ENCODE results near the gene ZDHHC8.

The ZDHHC8 gene

DNA sequence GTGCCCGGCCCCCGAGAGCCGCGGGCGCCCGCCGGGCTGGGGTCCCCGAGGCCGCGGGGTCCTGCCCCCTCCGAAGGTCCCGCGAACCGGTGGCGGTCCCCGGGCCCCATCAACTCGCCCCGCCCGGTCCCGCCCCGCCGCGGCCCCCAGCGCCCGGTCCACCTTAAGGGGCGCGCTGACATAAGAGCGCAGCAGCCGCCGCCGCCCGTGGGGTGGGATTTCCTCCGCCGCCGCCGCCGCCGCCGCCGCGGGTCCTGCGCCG, at the start of gene ZDHHC8:
ZDHHC8 (plus strand) TSS at position 208 of the 262 bp plus-strand sequence. CDS start 144 bp downstream, outside the sequence.
- TF ChIP-seq, protein P1, sequence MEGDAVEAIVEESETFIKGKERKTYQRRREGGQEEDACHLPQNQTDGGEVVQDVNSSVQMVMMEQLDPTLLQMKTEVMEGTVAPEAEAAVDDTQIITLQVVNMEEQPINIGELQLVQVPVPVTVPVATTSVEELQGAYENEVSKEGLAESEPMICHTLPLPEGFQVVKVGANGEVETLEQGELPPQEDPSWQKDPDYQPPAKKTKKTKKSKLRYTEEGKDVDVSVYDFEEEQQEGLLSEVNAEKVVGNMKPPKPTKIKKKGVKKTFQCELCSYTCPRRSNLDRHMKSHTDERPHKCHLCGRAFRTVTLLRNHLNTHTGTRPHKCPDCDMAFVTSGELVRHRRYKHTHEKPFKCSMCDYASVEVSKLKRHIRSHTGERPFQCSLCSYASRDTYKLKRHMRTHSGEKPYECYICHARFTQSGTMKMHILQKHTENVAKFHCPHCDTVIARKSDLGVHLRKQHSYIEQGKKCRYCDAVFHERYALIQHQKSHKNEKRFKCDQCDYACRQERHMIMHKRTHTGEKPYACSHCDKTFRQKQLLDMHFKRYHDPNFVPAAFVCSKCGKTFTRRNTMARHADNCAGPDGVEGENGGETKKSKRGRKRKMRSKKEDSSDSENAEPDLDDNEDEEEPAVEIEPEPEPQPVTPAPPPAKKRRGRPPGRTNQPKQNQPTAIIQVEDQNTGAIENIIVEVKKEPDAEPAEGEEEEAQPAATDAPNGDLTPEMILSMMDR (IDR thresholded peaks at IDR 0.05), result no peak
- no peak for DNase-seq (ENCODE audit: low spot score)
- Histone ChIP-seq H3K4me3 (peak within 1 kb of the TSS; percentile 100), H3K27ac (peak within 1 kb of the TSS; percentile 85 to 99)

DNA sequence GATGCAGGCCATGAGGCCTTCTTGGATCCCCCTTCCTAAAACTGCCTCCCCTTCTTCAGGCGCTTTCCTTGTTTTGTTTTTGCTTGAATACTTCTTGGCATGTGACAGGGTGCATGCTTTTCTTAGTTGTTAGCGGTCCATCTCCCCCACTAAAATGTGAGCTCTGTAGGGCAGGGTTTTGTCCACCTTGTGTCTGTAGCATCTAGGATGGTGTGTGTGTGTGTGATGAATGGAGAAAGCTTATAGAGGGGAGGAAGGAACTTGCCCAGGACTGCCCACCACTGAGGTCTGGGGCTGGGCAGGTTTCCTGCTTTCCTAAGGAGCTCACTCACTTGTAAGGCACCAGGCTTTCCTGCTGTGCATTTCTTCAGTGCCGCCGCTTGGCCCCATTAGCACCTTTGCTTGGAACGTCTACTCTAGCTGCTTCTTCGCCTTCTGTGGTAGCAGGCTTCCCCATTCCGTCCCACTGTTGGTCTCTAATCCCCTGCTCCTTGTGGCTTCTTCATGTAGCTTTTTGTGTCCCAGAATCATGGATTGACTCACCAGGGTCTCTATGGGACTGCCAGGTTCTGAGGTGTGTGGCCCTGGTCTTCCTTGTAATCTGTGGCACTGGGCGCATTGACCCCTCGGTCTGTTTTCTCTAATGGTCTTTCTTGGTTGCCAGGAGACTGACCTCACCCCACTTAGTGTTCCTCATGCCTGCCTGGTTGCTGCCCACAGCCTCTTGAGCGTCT, 48.3 kb upstream of the ZDHHC8 start:
- Histone ChIP-seq H3K27ac (no peak overlapping the region), H3K4me3 (no peak overlapping the region)
- no peak for DNase-seq (ENCODE audit: low spot score)
- TF ChIP-seq, protein P1 (IDR thresholded peaks at IDR 0.05), result no peak

- H3K27ac ChIP-seq, result no peak overlapping the region
Measured at GRCh38 chr22:20083891-20084546, 47.6 kb upstream of the ZDHHC8 start.

GRCh38 chr22:20084547-20085413, 46.8 kb upstream of the ZDHHC8 start:
- DNase-seq (ENCODE audit: low spot score), result no peak
- H3K4me3 ChIP-seq, result no peak overlapping the region
- TF ChIP-seq, protein P1 (IDR thresholded peaks at IDR 0.05), result no peak
- H3K27ac ChIP-seq, result no peak overlapping the region

More at GRCh38 chr22:20083891-20084546, 47.6 kb upstream of the ZDHHC8 start:
- no peak overlapping the region for H3K4me3 ChIP-seq
- TF ChIP-seq, protein P1 (IDR thresholded peaks at IDR 0.05), result no peak
- no peak for DNase-seq (ENCODE audit: low spot score)

DNA sequence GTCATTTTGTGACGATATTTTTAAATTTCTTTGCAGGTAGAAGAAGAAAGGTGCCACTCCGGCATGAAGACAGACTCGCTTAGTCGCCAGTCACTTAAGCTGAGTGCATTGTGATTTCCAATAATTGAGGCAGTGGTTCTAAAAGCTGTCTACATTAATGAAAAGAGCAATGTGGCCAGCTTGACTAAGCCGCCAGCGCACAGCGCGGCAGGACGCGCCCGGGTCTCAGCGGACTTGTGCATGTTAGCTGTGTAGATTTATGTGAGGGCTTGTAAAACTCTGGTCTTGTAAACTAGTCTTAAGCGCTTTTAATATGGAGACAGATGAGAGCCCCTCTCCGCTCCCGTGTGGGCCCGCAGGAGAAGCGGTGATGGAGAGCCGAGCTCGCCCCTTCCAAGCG, 46.0 kb upstream of the ZDHHC8 start:
- no peak for DNase-seq (ENCODE audit: low spot score)
- H3K27ac ChIP-seq, result no peak overlapping the region
- TF ChIP-seq, protein P1 (IDR thresholded peaks at IDR 0.05), result no peak
- H3K4me3 ChIP-seq, result no peak overlapping the region

- Histone ChIP-seq H3K4me3 (no peak overlapping the region), H3K27ac (no peak overlapping the region)
- DNase-seq (ENCODE audit: low spot score), result no peak
- TF ChIP-seq, protein P1 (IDR thresholded peaks at IDR 0.05), result no peak
Measured at GRCh38 chr22:20086101-20086599, 45.5 kb upstream of the ZDHHC8 start.

Measured in coronary artery (tissue), 2 donors.